PC-3 (cell line): ENCODE data around the gene NUCB1.

Source experiments
- EZH2 ChIP-seq: fragments of 300-600 bp; sonication (generic); IDR thresholded peaks from one replicate; pipeline ENCODE4 v1.6.1; 2017; ENCODE audit warnings: antibody characterized with exemption, mild to moderate bottlenecking, low read length; ENCODE audit not compliant: unreplicated experiment
- TF ChIP-seq, protein P1 (sequence below): fragments of 300-600 bp; sonication (generic); conservative IDR thresholded peaks from 2 replicates; pipeline ENCODE4 v1.5.1; 2017; ENCODE audit warnings: antibody characterized with exemption, low read depth, mild to moderate bottlenecking, low read length

DNA sequence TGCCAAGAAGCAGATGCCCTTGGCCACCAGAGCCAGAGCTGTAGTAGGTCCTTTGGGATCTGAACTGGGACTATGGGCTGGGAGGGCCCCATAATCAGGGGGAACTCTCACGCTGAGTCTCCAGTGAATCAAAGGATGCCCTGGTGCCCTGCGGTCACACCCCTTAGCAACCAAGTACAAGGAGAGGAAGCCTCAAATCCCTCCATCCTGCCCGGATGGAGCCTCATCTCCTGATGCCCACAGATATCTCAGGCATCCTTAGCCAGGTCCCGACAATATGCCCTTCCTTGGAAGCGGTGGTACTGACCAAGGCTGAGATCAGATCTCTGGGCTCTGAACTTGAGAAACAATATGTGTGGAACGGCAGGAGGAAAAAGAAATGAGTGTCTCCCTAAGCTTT is 33.4 kb upstream of the NUCB1 start:
- TF ChIP-seq, protein P1, sequence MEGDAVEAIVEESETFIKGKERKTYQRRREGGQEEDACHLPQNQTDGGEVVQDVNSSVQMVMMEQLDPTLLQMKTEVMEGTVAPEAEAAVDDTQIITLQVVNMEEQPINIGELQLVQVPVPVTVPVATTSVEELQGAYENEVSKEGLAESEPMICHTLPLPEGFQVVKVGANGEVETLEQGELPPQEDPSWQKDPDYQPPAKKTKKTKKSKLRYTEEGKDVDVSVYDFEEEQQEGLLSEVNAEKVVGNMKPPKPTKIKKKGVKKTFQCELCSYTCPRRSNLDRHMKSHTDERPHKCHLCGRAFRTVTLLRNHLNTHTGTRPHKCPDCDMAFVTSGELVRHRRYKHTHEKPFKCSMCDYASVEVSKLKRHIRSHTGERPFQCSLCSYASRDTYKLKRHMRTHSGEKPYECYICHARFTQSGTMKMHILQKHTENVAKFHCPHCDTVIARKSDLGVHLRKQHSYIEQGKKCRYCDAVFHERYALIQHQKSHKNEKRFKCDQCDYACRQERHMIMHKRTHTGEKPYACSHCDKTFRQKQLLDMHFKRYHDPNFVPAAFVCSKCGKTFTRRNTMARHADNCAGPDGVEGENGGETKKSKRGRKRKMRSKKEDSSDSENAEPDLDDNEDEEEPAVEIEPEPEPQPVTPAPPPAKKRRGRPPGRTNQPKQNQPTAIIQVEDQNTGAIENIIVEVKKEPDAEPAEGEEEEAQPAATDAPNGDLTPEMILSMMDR = no peak
- TF ChIP-seq EZH2 = no peak
